ENCODE data around the gene ARF3. TPM values are rescaled to one million over a fixed set of nuclear protein-coding genes. Genes with fewer than 3 reads are reported as not detected.

ARF3 gene
- total RNA-seq, 1 donor from 2014 or later: 101 TPM

DNA sequence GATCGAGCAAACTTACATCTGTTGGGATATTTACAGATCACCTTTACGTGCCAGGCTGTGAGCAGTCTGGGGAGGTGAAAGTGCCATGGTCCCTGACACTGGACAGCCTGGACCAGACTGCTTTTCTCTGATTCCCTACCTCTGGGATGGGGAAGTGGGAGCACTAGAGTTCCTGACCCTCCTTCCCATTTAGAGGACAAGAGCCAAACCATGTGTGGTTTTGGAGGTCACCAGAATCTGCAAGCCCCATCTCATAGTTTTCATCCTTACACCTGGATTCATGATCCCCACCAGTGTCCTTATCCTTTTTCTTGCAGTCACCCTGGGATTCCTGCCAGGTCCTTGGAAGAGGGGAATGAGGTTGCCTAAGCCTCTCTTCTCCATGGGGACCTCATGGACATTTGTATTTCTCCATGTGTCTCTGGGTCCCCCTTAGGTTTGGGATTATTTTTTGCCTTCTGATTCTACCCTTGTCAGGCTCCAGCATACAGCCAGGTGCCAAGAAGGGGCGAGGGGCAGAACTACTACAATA, 15.7 kb upstream of the ARF3 start:
- no peaks in the 10 kb centered on the region for H3K36me3 ChIP-seq (ENCODE audit: control insufficient read depth, insufficient read depth, low read length)
- H3K4me3 ChIP-seq (ENCODE audit: low read depth, low read length): no peak overlapping the region
- H3K27me3 ChIP-seq (ENCODE audit: control insufficient read depth, insufficient read depth, low read length): peaks cover 78% of the 10 kb centered on the region
- DNase-seq (ENCODE audit: low read depth): no peak
- TF ChIP-seq, protein P1, sequence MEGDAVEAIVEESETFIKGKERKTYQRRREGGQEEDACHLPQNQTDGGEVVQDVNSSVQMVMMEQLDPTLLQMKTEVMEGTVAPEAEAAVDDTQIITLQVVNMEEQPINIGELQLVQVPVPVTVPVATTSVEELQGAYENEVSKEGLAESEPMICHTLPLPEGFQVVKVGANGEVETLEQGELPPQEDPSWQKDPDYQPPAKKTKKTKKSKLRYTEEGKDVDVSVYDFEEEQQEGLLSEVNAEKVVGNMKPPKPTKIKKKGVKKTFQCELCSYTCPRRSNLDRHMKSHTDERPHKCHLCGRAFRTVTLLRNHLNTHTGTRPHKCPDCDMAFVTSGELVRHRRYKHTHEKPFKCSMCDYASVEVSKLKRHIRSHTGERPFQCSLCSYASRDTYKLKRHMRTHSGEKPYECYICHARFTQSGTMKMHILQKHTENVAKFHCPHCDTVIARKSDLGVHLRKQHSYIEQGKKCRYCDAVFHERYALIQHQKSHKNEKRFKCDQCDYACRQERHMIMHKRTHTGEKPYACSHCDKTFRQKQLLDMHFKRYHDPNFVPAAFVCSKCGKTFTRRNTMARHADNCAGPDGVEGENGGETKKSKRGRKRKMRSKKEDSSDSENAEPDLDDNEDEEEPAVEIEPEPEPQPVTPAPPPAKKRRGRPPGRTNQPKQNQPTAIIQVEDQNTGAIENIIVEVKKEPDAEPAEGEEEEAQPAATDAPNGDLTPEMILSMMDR (IDR thresholded peaks at IDR 0.05; ENCODE audit: insufficient read depth, low read length, poor library complexity, severe bottlenecking): no peak

DNA sequence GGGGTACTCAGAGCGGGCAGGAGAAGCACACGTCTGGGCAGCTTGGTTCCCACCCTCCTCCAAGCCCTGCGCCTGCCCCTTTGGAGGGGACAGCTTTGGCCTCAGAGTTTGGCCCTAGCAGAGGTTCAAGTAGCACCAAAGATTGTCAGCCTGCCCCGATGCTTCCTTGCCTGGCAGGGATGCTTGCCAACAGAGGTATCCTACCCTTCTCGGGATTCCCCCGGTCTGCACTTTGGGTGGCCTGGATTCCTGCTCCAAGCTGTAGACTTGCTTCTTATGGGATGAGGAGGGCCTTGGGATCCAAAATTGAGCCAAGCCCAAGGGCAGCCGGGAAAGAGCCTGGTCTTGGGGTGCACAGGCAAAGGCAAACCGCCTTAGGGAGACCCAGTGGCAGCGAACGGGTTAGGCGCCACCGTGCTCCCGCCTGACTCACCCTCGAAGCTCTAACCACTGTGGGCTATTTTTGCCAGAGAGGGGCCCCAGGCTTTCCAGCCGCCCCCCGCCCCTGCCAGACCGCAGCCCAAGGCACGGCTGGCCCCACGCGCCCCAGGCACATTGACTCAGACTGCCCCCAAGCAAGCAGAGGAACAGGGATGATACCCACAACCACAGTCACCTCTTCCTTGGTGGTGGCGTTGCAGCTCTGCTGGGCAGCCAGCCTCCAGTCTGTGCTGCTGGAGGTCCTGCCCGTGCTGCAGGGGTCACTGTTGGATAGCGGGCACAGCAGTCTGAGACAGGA, 15.1 kb upstream of the ARF3 start:
- Histone ChIP-seq H3K36me3 (ENCODE audit: control insufficient read depth, insufficient read depth, low read length) (no peaks in the 10 kb centered on the region), H3K27me3 (ENCODE audit: control insufficient read depth, insufficient read depth, low read length) (peaks cover 76% of the 10 kb centered on the region), H3K4me3 (ENCODE audit: low read depth, low read length) (no peak overlapping the region)
- TF ChIP-seq, protein P1 (IDR thresholded peaks at IDR 0.05; ENCODE audit: insufficient read depth, low read length, poor library complexity, severe bottlenecking): peak; percentile 25
- DNase-seq (ENCODE audit: low read depth): no peak

DNA sequence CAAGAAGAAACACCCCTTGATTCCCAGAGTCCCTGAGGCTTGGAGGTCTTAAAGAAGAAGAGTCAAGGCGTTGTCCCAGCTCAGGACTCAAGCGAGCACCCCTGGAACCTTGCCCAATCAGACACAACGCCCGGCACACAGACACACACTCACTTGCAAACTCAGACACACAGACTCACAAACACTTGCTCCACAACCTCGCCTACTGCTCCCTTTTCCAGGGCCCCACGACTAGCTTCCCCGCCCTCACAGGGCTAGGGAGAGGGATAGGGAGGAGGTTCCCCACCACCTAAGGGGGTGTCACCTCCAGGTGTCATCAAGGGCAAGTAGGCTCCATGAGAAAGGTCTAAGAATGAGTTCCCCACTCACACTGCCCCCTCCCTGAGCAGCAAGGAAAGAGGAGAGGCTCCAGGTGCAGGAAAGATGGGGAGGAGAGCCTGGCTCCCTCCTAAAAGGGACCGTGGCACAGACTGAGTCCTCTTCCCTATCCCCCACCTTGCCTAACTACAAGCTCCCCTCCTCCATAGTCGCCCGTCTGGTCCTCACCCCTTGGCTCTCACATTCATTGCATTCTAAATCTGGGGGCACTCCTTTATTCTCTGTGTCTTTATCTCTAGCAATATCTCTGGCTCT, 13.5 kb upstream of the ARF3 start:
- no peak overlapping the region for H3K4me3 ChIP-seq (ENCODE audit: low read depth, low read length)

DNA sequence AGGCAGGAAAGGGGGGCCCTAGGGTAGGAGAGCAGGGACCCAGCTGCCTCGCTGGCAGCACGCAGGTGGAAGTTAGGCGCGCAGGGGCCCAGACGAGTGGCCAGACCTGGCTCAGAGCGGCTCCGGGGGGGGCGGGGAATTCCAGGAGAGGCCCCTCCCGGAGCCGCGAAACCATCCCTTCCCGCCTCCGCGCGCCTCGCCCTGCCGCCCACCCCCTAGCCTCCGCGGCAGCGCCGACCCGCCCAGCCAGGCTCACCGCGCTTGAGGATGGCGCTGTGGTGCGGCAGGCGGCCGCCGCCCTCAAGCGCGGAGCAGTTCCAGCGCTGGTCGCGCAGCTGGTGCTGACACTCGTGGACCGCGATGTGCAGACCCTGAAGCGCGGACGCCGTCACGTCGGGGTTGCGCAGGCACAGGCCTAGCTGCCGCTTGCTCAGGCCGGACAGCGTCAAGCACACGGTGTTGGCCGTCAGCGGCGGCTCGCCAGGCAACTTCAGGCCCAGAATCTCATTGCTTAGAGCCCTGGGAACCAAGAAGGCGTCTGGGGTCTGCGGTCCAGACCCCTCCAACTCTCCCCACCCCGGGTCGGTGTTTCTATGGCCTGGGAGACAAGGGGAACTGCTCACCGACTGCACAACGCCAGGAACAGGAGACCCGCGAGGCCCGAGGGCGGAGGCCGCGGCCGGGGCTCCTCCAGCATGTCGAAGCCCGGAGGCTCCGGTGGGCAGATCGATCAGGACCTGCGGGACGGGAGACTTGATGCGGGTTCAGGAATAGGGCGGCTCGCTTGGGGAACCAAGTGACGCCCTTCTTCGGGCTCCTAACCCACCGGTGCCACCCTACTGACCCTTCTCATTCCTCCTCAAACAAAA, 12.8 kb upstream of the ARF3 start:
- DNase-seq (ENCODE audit: low read depth): no peak
- H3K4me3 ChIP-seq (ENCODE audit: low read depth, low read length): no peak overlapping the region
- H3K36me3 ChIP-seq (ENCODE audit: control insufficient read depth, insufficient read depth, low read length): no peaks in the 10 kb centered on the region
- TF ChIP-seq, protein P1 (IDR thresholded peaks at IDR 0.05; ENCODE audit: insufficient read depth, low read length, poor library complexity, severe bottlenecking): no peak
- peaks cover 68% of the 10 kb centered on the region for H3K27me3 ChIP-seq (ENCODE audit: control insufficient read depth, insufficient read depth, low read length)

More for the DNA sequence above, 13.5 kb upstream of the ARF3 start:
- H3K27me3 ChIP-seq (ENCODE audit: control insufficient read depth, insufficient read depth, low read length): peaks cover 71% of the 10 kb centered on the region
- DNase-seq (ENCODE audit: low read depth): no peak
- no peaks in the 10 kb centered on the region for H3K36me3 ChIP-seq (ENCODE audit: control insufficient read depth, insufficient read depth, low read length)
- TF ChIP-seq, protein P1 (IDR thresholded peaks at IDR 0.05; ENCODE audit: insufficient read depth, low read length, poor library complexity, severe bottlenecking): no peak

DNA sequence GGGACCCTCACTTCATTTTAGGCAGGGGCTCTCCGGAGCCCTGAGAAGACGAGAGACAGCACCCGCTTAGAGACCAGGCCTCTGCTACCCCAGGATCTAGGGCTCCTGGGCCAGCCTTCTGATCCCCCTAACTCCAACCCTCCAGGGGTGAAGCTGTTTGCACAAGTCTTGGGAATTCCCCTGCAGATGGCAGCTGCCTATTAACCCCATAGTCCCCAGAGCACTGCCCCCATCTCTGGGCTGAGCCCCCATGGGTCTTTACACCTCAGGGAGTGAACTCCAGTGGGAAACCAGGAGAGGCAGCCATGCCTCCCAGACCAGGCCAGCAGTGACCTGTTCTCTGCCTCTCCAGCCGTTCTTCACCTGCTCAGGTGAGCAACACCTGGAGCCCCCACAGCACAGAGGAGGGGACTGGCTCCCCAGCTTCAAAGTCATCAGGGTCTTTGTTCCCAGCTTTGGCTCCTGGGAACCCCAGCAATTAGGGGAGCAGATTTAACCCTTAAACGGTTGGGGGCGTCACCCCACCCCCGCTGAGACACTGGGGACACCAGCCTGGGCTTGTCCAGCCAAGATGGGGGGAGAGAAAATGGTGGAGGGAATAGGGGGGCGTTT, 12.0 kb upstream of the ARF3 start:
- TF ChIP-seq, protein P1 (IDR thresholded peaks at IDR 0.05; ENCODE audit: insufficient read depth, low read length, poor library complexity, severe bottlenecking): no peak
- no peak overlapping the region for H3K4me3 ChIP-seq (ENCODE audit: low read depth, low read length)
- DNase-seq (ENCODE audit: low read depth): no peak
- H3K27me3 ChIP-seq (ENCODE audit: control insufficient read depth, insufficient read depth, low read length): peaks cover 65% of the 10 kb centered on the region
- H3K36me3 ChIP-seq (ENCODE audit: control insufficient read depth, insufficient read depth, low read length): no peaks in the 10 kb centered on the region

Data from kidney epithelial cell (primary cell).